GM12878 (cell line): ENCODE data around the gene SLC6A20. TPM values are rescaled to one million over a fixed set of nuclear protein-coding genes. Genes with fewer than 3 reads are reported as not detected.

ENCODE experiments used
- ATF2 ChIP-seq: IDR thresholded peaks from 2 replicates; pipeline ENCODE4 v1.6.1; 2012; ENCODE audit warnings: low read length, inconsistent platforms
- HSF1 ChIP-seq: fragments of 150-350 bp; IDR thresholded peaks from 2 replicates; pipeline ENCODE4 v1.6.1; 2014; ENCODE audit warnings: mild to moderate bottlenecking, low read depth, low read length
- MLLT1 ChIP-seq: fragments of 450-650 bp; IDR thresholded peaks from 2 replicates; pipeline ENCODE4 v1.6.1; 2016; ENCODE audit warnings: mild to moderate bottlenecking
- NBN ChIP-seq: fragments of 450-650 bp; IDR thresholded peaks from 2 replicates; pipeline ENCODE4 v1.6.1; 2016
- NFIC ChIP-seq: IDR thresholded peaks from 2 replicates; pipeline ENCODE4 v1.6.1; 2012; ENCODE audit warnings: low read depth, mild to moderate bottlenecking, inconsistent platforms, low read length, moderate library complexity
- NKRF ChIP-seq: fragments of 450-650 bp; conservative IDR thresholded peaks from 2 replicates; pipeline ENCODE4 v1.6.1; 2017; ENCODE audit warnings: mild to moderate bottlenecking, moderate library complexity
- RAD21 ChIP-seq: IDR thresholded peaks from 2 replicates; pipeline ENCODE4 v1.6.1; 2011; ENCODE audit warnings: mild to moderate bottlenecking, low read depth, low read length, moderate library complexity; ENCODE audit not compliant: insufficient read depth
- STAT1 ChIP-seq: fragments of 450-650 bp; conservative IDR thresholded peaks from 2 replicates; pipeline ENCODE4 v1.6.1; 2014; ENCODE audit warnings: antibody characterized with exemption, mild to moderate bottlenecking
- ZZZ3 ChIP-seq: IDR thresholded peaks from 2 replicates; pipeline ENCODE4 v1.6.1; 2011; ENCODE audit warnings: low read depth; ENCODE audit not compliant: control insufficient read depth, insufficient read length
- polyA plus RNA-seq, 11 experiments: library from polyadenylated mRNA; depleted of rRNA in 4 of 11; unstranded in 6 of 11; stranded (reverse) in 5 of 11; fragments of >200 nt; fragmentation: Nextera tagmentation in 4 of 11; fragmentation: Illumina TruSeq in 1 of 11; extraction: Ambion mirVana in 4 of 11; extraction: Trizol in 1 of 11; gene quantifications; 1 replicate in 1 of 11; 2 replicates in 10 of 11; pipeline versions ENCODE4 v1.2.1 to v1.2.3, GENCODE V29; 2011 to 2016; ENCODE audit warnings: inconsistent platforms in 2 of 11, missing spikeins in 2 of 11, low read depth in 1 of 11
- total RNA-seq, 4 experiments: library from RNA; depleted of rRNA in 3 of 4; stranded (reverse); fragments of >200 nt in 3 of 4; fragmentation: Illumina TruSeq in 1 of 4; extraction: Trizol in 1 of 4; gene quantifications; 2 replicates each; pipeline versions ENCODE4 v1.2.1 to v1.2.3, GENCODE V29; 2013 to 2021

Gene SLC6A20
- total and polyA plus RNA-seq, 10 of the 15 experiments (the other 5 are each of a cell fraction or from before 2014, with no cell fraction given), result 0.31 to 4.1 (median 1.1) TPM

- TF ChIP-seq MLLT1, result no peak
- no peak for TF ChIP-seq HSF1
- TF ChIP-seq NBN, result no peak
- TF ChIP-seq RAD21, result no peak
- no peak for TF ChIP-seq NKRF
- TF ChIP-seq ZZZ3, result no peak
- TF ChIP-seq ATF2, result no peak
- TF ChIP-seq STAT1, result no peak
- TF ChIP-seq NFIC, result no peak
These were observed 30.0 kb upstream of the SLC6A20 start (continued) for GRCh38 chr3:45826321-45826720.
